ENCODE measurements around the gene GLS.

GRCh38 chr2:190879474-190880377 lies 895 bp upstream of the GLS start:
- TF ChIP-seq POLR2AphosphoS5 (IDR thresholded peaks at IDR 0.05; ENCODE audit: insufficient read depth, low read depth, low read length) (no peak), CTCF (IDR thresholded peaks at IDR 0.05; ENCODE audit: extremely low read depth in 1 of 2, insufficient read depth in 1 of 2, low read depth in 1 of 2, low read length in 2 of 2) (no peak), POLR2A (IDR thresholded peaks at IDR 0.05; ENCODE audit: low read depth, low read length) (no peak), MYC (IDR thresholded peaks at IDR 0.05; ENCODE audit: low read depth, low read length) (no peak), MAX (IDR thresholded peaks at IDR 0.05; ENCODE audit: insufficient read depth, insufficient read length) (no peak), EZH2 (IDR thresholded peaks at IDR 0.05; ENCODE audit: borderline replicate concordance, low read depth, low read length, severe bottlenecking) (no peak)

Measured in endothelial cell of umbilical vein (primary cell).